Fibroblast of lung (primary cell): ENCODE measurements around the gene LTBP1. TPM values are rescaled to one million over a fixed set of nuclear protein-coding genes. Genes with fewer than 3 reads are reported as not detected.

Source experiments
- DNase-seq, 2 donors: peaks; one replicate each; pipeline versions ENCODE4 v3.0.0 to v3.0.0-alpha.2; 2010; ENCODE audit warnings: low read depth in 2 of 2
- H2AFZ ChIP-seq: 2 replicates; pipeline ENCODE4 v1.5.1; 2012; ENCODE audit warnings: low read length, control low read depth, inconsistent platforms
- H3K27ac ChIP-seq: 2 replicates; pipeline ENCODE4 v1.5.1; 2011; ENCODE audit warnings: low read length, control low read depth; ENCODE audit not compliant: insufficient read depth
- H3K27me3 ChIP-seq: 2 replicates; pipeline ENCODE4 v1.5.1; 2011; ENCODE audit warnings: mild to moderate bottlenecking, low read length; ENCODE audit not compliant: control insufficient read depth, insufficient read depth
- H3K36me3 ChIP-seq: 2 replicates; pipeline ENCODE4 v1.5.1; 2011; ENCODE audit warnings: low read length; ENCODE audit not compliant: control insufficient read depth, insufficient read depth
- H3K4me1 ChIP-seq: 2 replicates; pipeline ENCODE4 v1.5.1; 2011; ENCODE audit warnings: low read length; ENCODE audit not compliant: control insufficient read depth, insufficient read depth; ENCODE audit errors: extremely low read depth
- H3K4me2 ChIP-seq: 2 replicates; pipeline ENCODE4 v1.5.1; 2011; ENCODE audit warnings: low read length, control low read depth; ENCODE audit not compliant: insufficient read depth; ENCODE audit errors: extremely low read depth
- H3K4me3 ChIP-seq, 4 experiments: fragments of 200-600 bp in 1 of 4; sonication (generic) in 1 of 4; replicated peaks in 1 of 4; 2 replicates each; pipeline ENCODE4 v1.5.1; 2011 to 2016; ENCODE audit warnings: low read length in 4 of 4, low read depth in 3 of 4, mild to moderate bottlenecking in 3 of 4, control low read depth in 2 of 4, inconsistent platforms in 1 of 4, mixed read lengths in 1 of 4; ENCODE audit not compliant: insufficient read depth in 1 of 4; ENCODE audit errors: control extremely low read depth in 1 of 4
- H3K79me2 ChIP-seq: 2 replicates; pipeline ENCODE4 v1.5.1; 2012; ENCODE audit warnings: mild to moderate bottlenecking, low read length, inconsistent platforms; ENCODE audit not compliant: control insufficient read depth, insufficient read depth
- H3K9ac ChIP-seq: 2 replicates; pipeline ENCODE4 v1.5.1; 2011; ENCODE audit warnings: mild to moderate bottlenecking, low read length, control low read depth; ENCODE audit not compliant: insufficient read depth
- H3K9me3 ChIP-seq: 2 replicates; pipeline ENCODE4 v1.5.1; 2012; ENCODE audit warnings: low read depth, low read length; ENCODE audit not compliant: control insufficient read depth, insufficient read depth
- H4K20me1 ChIP-seq: 2 replicates; pipeline ENCODE4 v1.5.1; 2011; ENCODE audit warnings: low read length; ENCODE audit not compliant: control insufficient read depth, insufficient read depth; ENCODE audit errors: extremely low read depth
- EZH2 ChIP-seq: IDR thresholded peaks from 2 replicates; pipeline ENCODE4 v1.5.1; 2012; ENCODE audit warnings: low read length, control low read depth, mild to moderate bottlenecking; ENCODE audit errors: missing control alignments
- polyA plus RNA-seq, 2 donors: library from polyadenylated mRNA; depleted of rRNA in 1 of 2; stranded (reverse) in 1 of 2; unstranded in 1 of 2; fragments of >200 nt; gene quantifications; 2 replicates each; pipeline ENCODE4 v1.2.1, GENCODE V29; 2011 to 2012; ENCODE audit warnings: missing spikeins in 1 of 2
- total RNA-seq: library from RNA; depleted of rRNA; stranded (reverse); fragments of >200 nt; gene quantifications from 2 replicates; pipeline ENCODE4 v1.2.1, GENCODE V29; 2014
- TF ChIP-seq, protein P1 (sequence below), 2 donors: IDR thresholded peaks in 1 of 2; conservative IDR thresholded peaks in 1 of 2; 1 replicate in 1 of 2; 2 replicates in 1 of 2; pipeline ENCODE4 v1.5.1; 2011 to 2012; ENCODE audit warnings: low read length in 2 of 2, control low read depth in 1 of 2, inconsistent platforms in 1 of 2, low read depth in 1 of 2, mild to moderate bottlenecking in 1 of 2

LTBP1 gene
- total and polyA plus RNA-seq, 2 donors (not counting 1 experiment from before 2014, with no cell fraction given): 254 to 324 TPM

DNA sequence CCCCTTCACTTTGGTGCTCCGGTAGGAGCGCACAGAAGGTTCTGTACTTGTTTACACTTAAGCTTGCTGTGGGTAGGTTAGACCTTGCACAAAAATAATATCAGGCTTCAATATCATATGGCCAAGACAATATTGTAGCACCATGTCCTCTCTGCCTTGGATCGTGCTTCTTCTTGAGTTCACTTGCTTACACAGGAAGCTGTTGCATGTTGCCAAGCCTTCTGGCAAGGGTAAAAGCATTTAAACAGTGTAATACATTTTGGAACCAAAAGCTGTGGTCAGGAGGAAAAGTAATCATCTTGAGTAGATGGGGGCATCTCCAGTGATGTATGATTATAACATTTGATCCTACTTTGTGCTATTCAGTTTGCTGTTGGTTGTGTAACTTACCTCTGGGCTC lies 197.5 kb downstream of the LTBP1 start:
- Histone ChIP-seq H3K9me3 (no peaks in the 10 kb centered on the region), H2AFZ (no peak overlapping the region), H3K36me3 (peaks cover 4% of the 10 kb centered on the region), H3K9ac (no peak overlapping the region), H4K20me1 (no peaks in the 10 kb centered on the region), H3K4me2 (no peak overlapping the region), H3K4me1 (peaks cover 9% of the 10 kb centered on the region), H3K4me3 (no peak overlapping the region), H3K27ac (no peak overlapping the region), H3K79me2 (peaks cover 75% of the 10 kb centered on the region), H3K27me3 (no peaks in the 10 kb centered on the region)
- peak in 1 of 2 donors; percentile 64 for DNase-seq
- TF ChIP-seq EZH2: no peak
- TF ChIP-seq, protein P1, sequence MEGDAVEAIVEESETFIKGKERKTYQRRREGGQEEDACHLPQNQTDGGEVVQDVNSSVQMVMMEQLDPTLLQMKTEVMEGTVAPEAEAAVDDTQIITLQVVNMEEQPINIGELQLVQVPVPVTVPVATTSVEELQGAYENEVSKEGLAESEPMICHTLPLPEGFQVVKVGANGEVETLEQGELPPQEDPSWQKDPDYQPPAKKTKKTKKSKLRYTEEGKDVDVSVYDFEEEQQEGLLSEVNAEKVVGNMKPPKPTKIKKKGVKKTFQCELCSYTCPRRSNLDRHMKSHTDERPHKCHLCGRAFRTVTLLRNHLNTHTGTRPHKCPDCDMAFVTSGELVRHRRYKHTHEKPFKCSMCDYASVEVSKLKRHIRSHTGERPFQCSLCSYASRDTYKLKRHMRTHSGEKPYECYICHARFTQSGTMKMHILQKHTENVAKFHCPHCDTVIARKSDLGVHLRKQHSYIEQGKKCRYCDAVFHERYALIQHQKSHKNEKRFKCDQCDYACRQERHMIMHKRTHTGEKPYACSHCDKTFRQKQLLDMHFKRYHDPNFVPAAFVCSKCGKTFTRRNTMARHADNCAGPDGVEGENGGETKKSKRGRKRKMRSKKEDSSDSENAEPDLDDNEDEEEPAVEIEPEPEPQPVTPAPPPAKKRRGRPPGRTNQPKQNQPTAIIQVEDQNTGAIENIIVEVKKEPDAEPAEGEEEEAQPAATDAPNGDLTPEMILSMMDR (conservative IDR thresholded peaks at IDR 0.05 in 1 of 2, IDR thresholded peaks at IDR 0.05 in 1 of 2; ENCODE audit: low read depth in 1 of 2, low read length in 2 of 2): no peak

GRCh38 chr2:33145459-33145858 lies 198.7 kb downstream of the LTBP1 start:
- no peaks in the 10 kb centered on the region for H3K9me3 ChIP-seq
- no peak overlapping the region for H3K4me2 ChIP-seq
- H4K20me1 ChIP-seq: no peaks in the 10 kb centered on the region
- no peaks in the 10 kb centered on the region for H3K27me3 ChIP-seq
- peak overlapping the region; percentile 68 for H3K27ac ChIP-seq
- DNase-seq: peak in 1 of 2 donors; percentile 79
- no peak overlapping the region for H2AFZ ChIP-seq
- H3K79me2 ChIP-seq: peaks cover 71% of the 10 kb centered on the region
- no peak overlapping the region for H3K4me3 ChIP-seq
- peaks cover 9% of the 10 kb centered on the region for H3K4me1 ChIP-seq
- peaks cover 4% of the 10 kb centered on the region for H3K36me3 ChIP-seq
- no peak overlapping the region for H3K9ac ChIP-seq
- TF ChIP-seq, protein P1 (conservative IDR thresholded peaks at IDR 0.05 in 1 of 2, IDR thresholded peaks at IDR 0.05 in 1 of 2; ENCODE audit: low read depth in 1 of 2, low read length in 2 of 2): no peak
- TF ChIP-seq EZH2: no peak

GRCh38 chr2:33146102-33146501 lies 199.3 kb downstream of the LTBP1 start:
- H3K27me3 ChIP-seq: no peaks in the 10 kb centered on the region
- DNase-seq: peak; percentile 54 to 64
- H3K79me2 ChIP-seq: peaks cover 70% of the 10 kb centered on the region
- peak overlapping the region; percentile 68 for H3K27ac ChIP-seq
- no peak overlapping the region for H2AFZ ChIP-seq
- peaks cover 6% of the 10 kb centered on the region for H3K4me1 ChIP-seq
- H3K9ac ChIP-seq: no peak overlapping the region
- H3K9me3 ChIP-seq: no peaks in the 10 kb centered on the region
- no peak for TF ChIP-seq EZH2
- TF ChIP-seq, protein P1 (conservative IDR thresholded peaks at IDR 0.05 in 1 of 2, IDR thresholded peaks at IDR 0.05 in 1 of 2; ENCODE audit: low read depth in 1 of 2, low read length in 2 of 2): no peak
- H3K4me2 ChIP-seq: peak overlapping the region; percentile 70
- no peaks in the 10 kb centered on the region for H4K20me1 ChIP-seq
- H3K4me3 ChIP-seq: peak overlapping the region in 2 of 4 experiments; percentile 8 to 17
- H3K36me3 ChIP-seq: peaks cover 4% of the 10 kb centered on the region
